ENCODE data around the gene SYK.
"Not testable (repeated sequence)": the region's sequence is repeated elsewhere in the genome, so short reads cannot be mapped to it uniquely, and the experiment has no call there.

Gene SYK

GRCh38 chr9:90880669-90881068, 79.0 kb downstream of the SYK start:
- no peak for DNase-seq (ENCODE audit: low read depth)

GRCh38 chr9:90881648-90882047, 80.0 kb downstream of the SYK start:
- DNase-seq (ENCODE audit: low read depth): no peak

DNA sequence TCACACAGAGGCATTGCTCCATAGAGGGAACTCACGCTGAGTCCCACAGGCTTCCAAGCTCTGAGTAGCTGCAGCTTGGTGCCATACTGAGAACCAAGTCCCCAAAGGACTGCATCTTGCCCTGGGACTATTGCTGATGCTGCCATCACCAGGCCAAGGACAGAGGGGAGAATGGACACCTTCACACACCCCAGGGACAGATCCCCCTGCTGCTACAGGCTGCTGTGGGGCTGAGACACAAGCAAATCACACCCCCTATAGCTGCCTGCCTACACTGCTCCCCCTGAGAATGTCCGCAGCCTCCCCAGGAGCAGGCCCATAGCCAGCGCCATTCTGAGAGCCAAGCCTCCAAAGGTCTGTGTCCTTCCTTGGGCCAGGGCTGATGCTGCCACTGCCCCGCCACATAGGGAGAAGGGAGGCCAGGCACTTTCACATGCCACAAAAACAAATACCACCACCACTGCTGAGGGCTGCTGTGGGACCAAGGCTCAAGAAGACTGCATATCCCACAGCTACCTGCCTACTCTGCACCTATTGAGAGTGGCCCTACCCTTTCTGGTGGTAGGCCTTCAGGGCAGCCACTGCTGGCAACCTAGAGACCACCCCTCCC, 81.5 kb downstream of the SYK start:
- DNase-seq (ENCODE audit: low read depth): no peak

DNA sequence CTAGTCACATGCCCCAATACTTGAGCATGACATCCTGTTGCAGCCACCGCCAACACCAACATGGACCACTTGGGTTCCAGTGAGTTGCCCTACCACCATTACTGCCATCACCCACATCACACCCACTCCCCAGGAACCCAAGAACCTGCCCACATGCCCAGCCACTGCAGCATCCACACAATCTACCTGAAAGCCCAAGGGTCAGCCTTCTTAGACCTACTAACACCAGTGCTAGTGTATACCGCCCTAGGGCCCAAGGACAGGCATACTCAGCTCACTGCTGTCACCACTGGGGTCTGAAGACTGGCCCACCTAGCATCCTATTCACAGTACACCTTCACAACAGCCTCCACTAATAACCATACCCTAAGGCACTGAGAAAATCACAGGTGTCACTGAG, 82.0 kb downstream of the SYK start:
- no peak for DNase-seq (ENCODE audit: low read depth)

DNA sequence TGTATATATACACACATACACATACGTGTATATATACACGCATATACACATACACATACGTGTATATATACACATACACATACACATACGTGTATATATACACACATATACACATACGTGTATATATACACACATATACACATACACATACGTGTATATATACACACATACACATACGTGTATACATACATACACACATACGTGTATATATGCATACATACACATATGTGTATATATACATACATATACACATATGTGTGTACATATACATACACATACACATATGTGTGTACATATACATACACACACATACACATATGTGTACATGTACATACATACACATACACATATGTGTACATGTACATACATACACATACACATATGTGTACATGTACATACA, 82.6 kb downstream of the SYK start:
- no peak for DNase-seq (ENCODE audit: low read depth)

GRCh38 chr9:90886868-90887267, 85.2 kb downstream of the SYK start:
- DNase-seq (ENCODE audit: low read depth): not testable (repeated sequence)

DNA sequence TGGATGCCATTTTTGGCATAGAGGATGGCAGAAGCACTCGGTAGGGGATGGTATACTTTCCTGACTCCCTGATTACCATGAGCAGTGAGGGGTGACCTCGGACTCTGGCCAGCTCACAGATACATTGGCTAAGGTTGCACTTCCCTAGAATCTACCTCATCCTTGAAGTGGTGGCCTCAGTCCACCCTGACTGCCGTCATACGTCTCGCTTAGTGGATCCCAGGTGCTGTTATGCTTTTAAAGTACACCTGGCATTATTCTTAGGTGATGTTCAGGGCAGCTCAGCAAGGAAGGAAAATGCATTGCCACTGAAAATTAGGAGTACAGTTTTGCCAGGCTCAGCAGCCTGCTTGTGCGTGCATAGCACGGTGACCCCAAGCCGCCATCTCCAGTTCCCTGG, 87.3 kb downstream of the SYK start:
- no peak for DNase-seq (ENCODE audit: low read depth)

- DNase-seq (ENCODE audit: low read depth): no peak
Measured at GRCh38 chr9:90890146-90890810, 88.7 kb downstream of the SYK start.

GRCh38 chr9:90891308-90892040, 89.9 kb downstream of the SYK start:
- DNase-seq (ENCODE audit: low read depth): no peak

- DNase-seq (ENCODE audit: low read depth): no peak
Measured at GRCh38 chr9:90892918-90893317, 91.3 kb downstream of the SYK start.

DNA sequence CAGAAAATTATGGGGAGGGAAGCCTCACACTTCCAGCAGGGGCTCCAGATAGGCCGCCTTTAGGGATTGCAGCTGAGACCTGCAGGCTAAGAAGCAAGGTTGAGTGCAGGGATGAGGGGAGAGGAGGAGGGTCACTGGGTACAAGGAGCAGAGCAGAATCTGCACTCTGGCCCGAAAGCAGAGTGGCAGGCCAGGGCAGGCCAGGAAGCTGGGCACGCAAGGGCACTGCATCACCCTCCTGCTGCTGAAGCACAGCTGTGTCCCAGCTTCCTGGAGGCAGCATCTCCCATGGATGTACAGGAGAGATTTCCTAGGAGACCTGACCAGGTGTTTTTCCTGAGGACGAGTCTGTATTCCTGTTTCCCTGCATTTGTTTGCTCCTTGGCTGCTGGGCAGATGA, 92.1 kb downstream of the SYK start:
- DNase-seq (ENCODE audit: low read depth): no peak

DNA sequence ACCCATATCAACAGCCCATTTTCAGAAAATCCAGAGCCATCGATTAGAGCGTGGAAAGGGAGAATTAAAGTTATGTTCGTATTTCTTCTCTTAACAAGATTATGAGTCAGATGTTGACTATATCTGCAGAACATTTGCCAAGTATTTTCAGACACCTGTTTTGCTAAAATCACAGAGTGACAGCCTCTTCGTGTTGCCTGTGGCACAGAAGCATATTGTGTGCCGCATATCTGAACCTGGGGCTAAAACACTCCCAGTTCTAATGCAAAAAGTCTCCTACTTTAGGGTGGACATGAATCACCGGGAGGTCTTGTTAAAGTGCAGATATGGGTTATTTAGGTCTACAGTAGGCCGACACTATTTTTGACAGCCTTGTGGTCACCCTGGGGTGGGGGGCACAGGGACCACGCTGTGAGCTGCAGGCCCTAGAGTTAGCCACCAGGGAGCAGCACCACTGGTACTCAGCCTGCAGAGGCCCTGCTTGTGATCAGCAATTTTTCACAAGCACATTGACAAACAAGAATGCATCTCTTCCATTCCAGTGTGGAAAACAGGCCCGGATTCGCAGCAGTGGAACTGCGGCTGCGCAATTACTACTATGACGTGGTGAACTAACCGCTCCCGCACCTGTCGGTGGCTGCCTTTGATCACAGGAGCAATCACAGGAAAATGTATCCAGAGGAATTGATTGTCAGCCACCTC, 93.5 kb downstream of the SYK start:
- DNase-seq (ENCODE audit: low read depth): no peak

- DNase-seq (ENCODE audit: low read depth): no peak
Measured at GRCh38 chr9:90895786-90896185, 94.2 kb downstream of the SYK start.

DNA sequence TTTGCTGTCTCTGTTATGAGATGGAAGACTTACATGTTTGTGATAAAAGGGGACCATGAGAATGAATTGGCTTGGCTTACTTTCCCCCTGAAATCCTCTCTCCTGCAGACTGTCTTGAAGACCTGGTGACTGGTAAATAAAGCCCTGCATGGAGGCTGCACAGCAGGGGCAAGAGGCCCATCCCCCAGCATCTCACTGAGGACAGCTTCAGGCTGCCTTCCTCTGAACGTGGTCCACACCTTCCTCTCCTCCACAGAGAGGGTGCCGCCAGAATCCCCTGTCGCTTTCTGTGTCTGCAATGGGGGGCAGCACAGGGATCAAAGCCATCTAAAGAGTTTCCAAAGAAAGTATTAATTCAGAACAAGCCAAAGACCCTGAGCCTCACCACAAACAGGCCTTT, 94.6 kb downstream of the SYK start:
- no peak for DNase-seq (ENCODE audit: low read depth)

- DNase-seq (ENCODE audit: low read depth): no peak
Measured at GRCh38 chr9:90898228-90898627, 96.6 kb downstream of the SYK start.

GRCh38 chr9:90899287-90899686, 97.7 kb downstream of the SYK start:
- DNase-seq (ENCODE audit: low read depth): no peak

DNA sequence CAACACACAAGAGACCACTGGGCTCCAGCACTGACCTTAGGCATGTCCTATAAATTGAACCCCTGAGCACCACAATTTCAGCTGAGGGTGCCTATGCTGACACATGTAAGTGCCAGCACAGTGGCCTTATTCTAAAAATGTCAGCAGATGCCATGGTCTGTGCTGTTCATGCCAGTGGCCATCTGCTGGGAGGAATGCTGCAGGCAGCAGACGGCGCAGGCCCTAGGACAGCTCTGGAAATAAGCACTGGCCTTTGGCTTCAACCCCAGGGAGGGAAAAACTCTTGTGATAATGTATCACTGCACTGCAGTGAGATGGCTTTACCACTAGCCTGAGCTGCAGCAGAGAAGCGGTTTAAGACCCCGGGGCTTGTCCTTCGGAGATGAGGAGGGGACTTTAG, 98.5 kb downstream of the SYK start:
- no peak for DNase-seq (ENCODE audit: low read depth)

GRCh38 chr9:90901933-90902332, 100.3 kb downstream of the SYK start:
- DNase-seq (ENCODE audit: low read depth): no peak

GRCh38 chr9:90903766-90904424, 102.3 kb downstream of the SYK start:
- no peak for DNase-seq (ENCODE audit: low read depth)

DNA sequence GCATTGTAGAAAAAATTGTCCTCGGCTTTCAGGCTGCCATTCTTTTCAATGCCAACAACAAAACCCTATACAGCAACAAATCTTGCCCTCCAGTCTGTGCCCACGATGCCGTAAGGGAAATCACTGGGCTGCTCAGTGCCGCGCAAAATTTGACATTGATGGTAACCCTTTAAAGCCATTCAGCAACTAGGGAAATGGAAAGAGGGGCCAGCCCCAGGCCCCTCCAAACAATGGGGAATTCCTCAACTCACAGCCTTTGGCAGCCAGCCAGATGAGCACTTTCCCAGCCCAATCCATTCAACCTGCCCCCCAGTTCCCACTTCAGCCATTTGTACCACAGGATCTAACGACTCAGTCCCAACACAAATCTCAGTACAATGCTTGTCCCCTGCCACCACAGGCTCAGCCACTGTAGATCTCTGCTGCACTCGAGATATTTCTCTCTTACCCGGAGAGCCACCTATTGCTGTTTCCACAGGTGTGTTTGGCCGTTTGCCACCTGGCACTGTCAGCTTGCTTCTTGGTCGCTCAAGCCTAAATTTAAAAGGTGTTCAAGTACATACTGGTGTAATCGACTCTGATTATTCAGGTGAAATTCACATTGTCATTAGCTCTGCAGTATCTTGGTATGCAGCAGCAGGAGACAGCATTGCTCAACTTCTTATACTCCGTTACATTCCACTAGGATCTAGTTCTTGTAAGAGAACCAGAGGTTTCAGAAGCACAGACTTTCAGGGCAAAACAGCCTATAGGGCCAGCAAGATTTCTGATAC, 103.3 kb downstream of the SYK start:
- no peak for DNase-seq (ENCODE audit: low read depth)

- DNase-seq (ENCODE audit: low read depth): no peak
Measured at GRCh38 chr9:90905822-90906221, 104.2 kb downstream of the SYK start.

Measured in stimulated activated CD8-positive, alpha-beta memory T cell treated with anti-CD3 and anti-CD28 coated beads, Interleukin-12 subunit alpha, Interleukin-12 subunit beta, amount 100 ng/mL, for 4 hours (primary cell).